T-helper 1 cell treated with Interleukin-12 subunit alpha and Interleukin-12 subunit beta and Interleukin-4 antibody, amounts not matched to agents 30 ng/mL and 1 ng/mL, for 36 hours (primary cell): Measurements from ENCODE around the gene ARID3A. TPM values are rescaled to one million over a fixed set of nuclear protein-coding genes. Genes with fewer than 3 reads are reported as not detected.

Experiments used
- intact Hi-C: fragments of 100-400 bp; cut with micrococcal nuclease; formaldehyde crosslinking; loops from one replicate; pipeline ENCODE4 v1.15.1; 2024
- total RNA-seq: library from RNA; stranded (reverse); gene quantifications from 2 replicates; pipeline ENCODE4 v1.2.3, GENCODE V29; 2022

Gene ARID3A
- total RNA-seq, 1 donor from 2014 or later: 28.9 TPM

DNA sequence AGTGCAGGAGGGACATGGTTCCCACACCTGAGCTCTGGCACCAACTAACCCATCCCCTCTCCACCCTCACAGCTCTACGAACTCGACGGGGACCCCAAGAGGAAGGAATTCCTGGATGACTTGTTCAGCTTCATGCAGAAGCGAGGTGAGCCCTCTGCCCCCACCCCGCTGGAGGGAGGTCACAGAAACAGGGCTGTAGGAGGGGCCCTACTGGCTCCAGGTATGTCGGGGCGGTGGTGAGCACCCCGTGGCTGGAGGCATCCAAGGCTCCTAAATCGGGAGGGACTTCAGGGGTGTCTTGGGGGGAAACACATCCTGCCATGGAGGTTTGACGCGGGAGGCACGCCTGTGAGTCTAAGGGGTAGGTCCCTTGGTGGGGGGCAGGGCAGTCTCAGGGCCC, 34.2 kb downstream of the ARID3A start:
- intact Hi-C loops: no loop called here

DNA sequence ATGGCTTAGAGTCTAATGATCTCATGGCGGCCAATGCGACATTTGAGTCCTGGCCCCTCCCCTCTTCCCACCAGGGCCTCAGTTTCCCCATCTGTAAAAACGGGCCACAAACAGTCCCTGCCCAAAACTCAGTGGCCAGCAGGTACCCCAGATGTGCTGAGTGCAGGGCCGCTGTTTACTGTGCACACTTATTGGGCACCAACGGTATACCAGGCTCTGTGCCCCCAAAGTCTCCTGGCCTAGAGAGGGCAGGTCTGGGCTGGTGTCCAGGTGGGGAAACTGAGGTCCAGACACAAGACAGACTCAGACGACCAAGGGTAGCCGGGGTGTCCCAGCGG, 34.7 kb downstream of the ARID3A start:
- intact Hi-C loops: no loop called here

DNA sequence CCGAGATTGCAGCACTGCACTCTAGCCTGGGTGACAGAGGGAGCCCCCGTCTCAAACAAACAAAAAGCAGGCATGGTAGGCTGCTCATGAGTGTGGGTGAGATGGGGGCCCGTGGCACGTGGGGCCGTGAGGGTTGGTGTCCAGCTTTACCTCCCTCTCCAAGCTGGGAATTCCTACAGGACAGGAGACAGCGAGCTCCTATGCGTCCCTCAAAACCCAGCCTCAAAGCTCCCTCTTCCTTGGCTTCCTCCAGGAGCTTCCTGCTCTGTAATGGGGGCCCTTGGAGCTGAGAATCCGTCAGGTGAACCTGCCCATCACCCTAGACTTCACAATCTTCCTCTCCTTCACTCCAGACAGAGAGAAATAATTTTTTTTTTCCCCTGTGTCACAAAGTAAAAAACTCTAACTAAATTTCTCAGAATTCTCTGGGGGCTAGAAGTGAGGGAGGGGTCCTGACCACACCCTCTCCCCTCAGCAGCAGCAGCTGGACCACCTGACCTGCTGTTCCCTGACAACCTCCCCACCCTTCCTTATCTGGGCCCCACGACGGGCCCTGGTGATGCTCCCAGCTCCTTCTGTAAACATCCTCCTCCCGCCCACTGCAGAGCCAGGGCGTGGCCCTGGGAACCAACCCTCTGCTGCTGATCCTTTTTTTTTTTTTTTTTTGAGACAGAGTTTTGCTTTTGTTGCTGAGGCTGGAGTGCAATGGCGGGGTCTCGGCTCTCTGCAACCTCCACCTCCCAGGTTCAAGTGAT, 36.2 kb downstream of the ARID3A start:
- intact Hi-C loops: no loop called here

DNA sequence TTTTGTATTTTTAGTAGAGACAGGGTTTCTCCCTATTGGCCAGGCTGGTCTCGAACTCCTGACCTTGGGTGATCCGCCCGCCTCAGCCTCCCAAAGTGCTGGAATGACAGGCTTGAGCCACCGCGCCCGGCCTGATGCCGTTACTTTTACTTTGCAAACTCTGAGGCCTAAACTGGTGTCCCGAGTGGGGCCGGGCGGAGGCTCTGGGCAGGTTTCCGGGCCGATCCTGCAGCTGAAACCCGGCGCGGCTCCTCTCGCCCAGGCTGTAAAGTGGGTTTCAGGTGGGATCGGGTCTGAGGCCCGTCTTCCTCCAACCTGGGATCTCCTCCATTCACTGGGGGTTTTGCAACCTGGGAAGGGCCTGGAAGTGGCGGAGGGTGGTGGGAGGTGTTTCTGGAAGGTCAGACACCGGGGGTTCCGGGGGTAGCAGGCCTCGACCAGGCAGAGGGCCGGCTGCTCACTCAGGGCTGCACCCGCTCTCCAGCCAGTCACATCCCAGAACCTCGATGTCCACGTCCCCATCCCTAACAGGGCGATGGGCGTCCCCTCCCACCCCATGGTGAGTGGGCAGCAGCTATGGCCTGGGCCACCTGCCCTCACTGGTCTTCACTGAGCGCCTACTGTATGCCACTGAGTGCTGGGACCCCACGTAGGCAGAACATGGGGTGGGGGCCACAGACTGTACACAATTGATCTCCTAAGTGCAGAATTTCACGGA, 37.0 kb downstream of the ARID3A start:
- intact Hi-C loops: no loop called here

DNA sequence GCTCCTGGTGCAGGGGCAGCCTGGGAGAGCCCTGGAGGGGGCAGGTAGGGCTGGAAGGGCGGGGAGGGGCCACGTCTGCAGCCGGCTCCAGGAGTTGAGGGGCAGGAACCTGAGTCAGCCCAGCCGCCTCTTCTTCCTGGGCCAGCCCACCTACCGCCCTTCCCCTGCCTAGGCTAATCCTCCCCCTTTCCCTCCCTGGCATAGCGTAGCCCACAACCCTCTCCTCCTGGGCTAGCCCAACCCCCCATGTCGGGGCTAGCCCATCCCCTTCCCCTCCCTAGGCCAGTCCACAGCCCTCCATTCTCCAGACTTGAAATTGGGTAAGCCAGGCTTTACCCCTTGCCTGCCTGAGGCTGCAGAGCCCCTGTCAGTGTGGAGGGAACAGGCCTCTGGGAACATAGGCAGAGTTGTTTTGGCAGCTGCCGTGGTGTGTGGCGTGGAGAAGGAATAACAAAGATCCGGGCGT, 37.7 kb downstream of the ARID3A start:
- intact Hi-C loops: no loop called here

DNA sequence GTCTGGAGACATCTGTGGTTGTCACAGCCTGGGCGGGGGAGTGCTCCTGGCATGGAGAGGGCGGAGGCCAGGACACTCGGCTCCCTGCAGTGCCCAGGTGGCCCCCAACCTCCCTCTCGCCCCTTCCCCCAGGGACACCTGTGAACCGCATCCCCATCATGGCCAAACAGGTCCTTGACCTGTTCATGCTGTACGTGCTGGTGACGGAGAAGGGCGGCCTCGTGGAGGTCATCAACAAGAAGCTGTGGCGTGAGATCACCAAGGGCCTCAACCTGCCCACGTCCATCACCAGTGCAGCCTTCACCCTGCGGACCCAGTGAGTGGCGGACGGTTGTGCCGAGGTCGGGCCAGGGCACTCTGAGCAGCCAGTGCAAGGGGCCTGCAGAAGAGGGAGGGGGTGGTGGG, 38.3 kb downstream of the ARID3A start:
- intact Hi-C loops: no loop called here

DNA sequence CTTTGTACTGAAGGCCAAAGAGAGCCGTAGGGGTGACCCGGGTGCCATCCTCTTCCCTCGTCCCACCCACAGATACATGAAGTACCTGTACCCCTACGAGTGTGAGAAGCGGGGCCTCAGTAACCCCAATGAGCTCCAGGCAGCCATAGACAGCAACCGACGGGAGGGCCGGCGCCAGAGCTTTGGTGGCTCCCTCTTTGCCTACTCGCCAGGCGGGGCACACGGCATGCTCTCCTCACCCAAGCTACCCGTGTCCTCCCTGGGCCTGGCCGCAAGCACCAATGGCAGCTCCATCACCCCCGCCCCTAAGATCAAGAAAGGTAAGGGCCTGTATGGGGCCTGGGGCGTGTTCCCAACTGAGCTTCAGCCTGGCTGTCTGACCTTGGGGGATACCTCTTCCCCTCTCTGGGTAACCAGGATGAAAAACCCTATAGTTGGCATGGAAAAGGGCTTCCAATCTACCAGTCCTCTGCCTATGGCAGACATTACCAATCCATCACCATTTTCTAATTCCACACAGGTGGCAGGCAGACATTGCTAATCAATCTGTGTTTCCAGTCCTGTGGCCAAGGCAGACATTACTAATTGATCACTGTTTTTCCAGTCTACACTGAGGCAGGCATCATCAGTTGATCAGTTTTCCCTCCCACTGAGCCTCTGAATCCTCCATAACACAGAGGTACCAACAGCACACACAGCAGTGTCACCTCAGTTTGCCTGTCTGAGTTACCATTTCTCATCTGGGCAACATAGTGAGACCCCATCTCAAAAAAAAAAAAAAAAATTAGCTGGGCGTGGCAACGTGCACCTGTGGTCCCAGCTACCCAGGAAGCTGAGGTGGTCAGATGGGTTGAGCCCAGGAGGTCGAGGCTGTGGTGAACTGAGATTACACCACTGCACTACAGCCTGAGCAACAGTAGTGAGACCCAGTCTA, 39.2 kb downstream of the ARID3A start:
- intact Hi-C loops: no loop called here

DNA sequence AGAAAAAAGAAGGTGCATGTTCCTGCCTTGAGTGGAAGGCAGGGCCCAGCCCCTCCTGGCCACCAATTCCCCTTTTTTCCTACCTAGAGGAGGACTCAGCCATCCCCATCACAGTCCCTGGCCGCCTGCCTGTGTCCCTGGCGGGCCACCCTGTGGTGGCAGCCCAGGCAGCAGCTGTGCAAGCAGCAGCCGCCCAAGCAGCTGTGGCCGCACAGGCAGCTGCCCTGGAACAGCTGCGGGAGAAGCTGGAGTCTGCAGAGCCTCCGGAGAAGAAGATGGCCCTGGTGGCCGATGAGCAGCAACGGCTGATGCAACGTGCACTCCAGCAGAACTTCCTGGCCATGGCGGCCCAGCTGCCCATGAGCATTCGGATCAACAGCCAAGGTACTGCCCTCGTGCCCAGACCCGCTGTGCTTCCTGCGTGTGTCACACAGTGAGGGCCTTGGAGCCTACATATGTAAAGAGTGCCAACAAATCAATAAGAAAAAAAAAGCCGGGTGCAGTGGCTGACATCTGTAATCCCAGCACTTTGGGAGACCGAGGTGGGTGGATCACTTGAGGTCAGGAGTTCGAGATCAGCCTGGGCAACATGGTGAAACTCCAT, 40.8 kb downstream of the ARID3A start:
- intact Hi-C loops: no loop called here

DNA sequence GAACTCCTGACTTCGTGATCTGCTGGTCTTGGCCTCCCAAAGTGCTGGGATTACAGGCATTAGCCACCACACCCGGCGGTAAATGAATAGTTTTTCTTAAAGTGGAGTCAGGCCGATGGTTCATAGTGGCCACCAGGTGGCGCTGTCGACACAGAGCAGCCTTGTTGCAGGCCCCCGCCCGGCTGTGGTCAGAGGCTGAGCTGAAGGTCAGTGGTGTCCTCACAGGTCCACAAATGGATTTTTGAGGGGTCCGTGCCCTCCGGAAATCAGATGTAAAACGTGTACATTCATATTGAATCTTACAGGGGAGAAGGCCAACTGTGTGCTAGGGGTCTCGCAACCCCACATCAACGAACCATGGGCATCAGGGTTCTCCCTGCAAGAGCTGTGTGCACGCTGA, 44.9 kb downstream of the ARID3A start:
- intact Hi-C loops: no loop called here

DNA sequence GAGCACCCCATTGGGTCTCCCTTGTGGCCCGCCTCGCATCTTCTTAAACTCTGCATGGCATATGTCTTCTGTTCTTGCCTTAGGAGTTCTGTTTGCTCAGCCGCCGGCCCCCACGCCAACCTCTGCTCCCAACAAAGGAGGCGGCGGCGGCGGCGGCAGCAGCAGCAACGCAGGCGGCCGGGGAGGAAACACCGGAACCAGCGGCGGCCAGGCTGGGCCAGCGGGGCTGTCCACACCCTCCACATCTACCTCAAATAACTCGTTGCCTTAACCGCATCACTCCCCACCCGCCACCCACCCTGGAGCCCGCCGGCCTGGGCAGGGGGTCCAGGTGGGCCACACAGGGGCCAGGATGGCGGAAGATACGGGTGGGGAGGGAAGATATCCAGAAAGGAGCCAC, 46.0 kb downstream of the ARID3A start:
- intact Hi-C loops: no loop called here

DNA sequence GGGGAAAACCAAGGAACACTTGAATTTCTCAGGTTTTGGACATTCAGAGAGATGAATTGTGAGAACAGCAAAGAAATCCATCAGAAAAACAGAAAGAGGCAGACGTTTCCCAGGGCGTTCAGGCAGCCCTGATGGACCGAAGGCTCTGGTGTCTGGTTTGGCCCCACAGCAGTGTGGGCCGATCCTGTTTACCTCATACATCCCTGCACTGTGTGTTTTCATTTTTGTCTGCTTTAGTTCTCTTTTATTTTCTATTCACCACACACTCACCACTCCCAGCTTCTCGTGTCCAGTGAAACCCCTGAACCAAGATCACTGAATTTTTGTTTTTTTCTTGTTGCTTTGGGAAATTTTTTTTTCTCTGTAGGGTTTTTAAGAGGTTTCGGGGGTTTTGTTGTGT, 46.4 kb downstream of the ARID3A start:
- intact Hi-C loops: no loop called here

DNA sequence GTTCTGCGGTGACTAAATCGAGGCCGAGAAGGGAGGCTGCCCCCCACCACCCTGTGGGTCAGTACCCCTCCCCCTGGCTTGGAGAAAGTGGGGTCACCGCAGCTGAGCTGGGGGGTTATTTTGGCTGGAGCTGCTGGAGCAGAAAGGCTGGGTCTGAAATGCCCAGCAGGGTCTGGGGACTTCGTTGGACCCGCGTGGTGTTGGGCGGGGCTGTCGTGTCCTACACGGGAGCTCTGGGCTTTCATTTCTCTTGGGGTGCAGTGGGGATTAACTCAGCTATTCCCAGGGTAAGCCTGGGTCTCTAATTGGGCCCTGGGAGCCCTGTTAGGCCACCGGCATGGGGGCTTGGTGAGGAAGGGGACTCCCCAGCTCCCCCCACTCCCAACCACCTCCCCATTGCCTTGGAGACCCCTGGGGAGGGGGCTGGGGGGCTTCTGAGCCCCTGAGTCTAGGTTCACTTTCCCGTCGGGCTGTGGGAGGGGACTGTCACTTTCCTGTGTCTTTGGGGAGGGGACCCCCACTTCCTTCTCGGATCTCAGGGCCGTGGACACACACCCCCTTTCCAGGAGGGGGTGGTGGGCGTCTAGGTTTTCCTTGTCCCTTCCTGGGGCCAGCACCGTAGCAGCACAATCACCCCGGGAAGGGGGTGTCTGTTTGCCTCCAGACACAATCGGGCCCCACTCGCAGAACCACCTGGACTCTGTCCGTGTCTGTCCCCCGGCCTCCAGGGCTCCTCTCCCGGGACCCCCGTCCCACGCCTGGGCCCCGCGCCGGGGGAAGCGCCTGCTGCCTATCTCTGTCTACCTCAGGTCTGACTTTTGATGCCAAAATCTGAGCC, 48.1 kb downstream of the ARID3A start:
- intact Hi-C loops: no loop called here

DNA sequence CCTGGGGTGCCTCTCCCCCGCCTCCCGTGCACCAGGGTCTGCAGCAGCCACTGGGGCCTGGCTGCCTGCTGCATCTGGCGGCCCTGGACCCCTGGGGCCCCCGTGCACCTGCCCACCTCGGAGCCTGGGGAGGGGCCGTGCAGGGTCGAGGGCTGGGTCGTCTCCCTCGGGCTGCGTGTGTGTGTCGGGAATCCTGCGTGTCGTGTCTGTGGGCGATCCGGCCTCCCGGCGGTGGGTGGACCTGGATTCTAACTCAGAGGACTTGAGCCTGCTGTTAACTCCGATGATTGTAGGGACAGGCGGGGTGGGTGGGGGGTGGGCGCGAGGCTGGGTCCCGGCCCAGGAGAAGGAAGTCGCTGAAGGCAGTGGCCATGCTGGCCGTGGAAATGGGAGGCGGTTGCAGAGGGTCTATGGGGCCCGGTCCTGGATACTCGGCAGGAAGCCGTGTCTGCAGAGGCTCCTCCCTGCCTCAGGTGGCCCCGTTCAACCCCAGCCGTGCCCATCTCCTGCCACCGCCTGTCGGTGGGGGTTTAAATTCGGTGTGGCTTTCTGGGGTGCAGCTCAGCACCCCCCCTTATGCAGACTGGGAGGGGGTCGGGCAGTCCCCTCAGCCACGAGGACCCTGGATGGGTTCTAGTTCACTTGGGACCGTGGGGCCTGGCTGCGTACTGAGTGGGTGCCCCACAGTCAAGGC, 48.9 kb downstream of the ARID3A start:
- intact Hi-C loops: no loop called here

DNA sequence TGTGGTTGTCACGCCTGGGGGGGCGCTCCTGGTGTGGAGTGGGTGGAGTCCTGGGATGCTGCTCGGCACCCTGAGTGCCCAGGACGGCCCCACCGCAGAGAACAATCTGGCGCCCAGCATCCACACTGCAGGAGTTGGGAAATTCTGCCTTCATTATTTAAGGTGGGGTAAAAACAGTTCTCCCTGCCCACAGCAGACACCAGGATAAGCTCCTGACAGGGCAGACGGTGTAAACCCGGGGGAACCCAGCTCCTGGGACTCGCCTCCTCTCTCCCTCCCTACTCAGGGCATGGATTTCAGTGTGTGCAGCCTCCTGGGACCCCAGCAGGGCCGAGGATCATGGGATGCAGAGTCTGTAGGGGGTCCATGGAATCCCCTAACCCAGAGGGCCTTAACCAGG, 50.6 kb downstream of the ARID3A start:
- intact Hi-C loops: no loop called here

DNA sequence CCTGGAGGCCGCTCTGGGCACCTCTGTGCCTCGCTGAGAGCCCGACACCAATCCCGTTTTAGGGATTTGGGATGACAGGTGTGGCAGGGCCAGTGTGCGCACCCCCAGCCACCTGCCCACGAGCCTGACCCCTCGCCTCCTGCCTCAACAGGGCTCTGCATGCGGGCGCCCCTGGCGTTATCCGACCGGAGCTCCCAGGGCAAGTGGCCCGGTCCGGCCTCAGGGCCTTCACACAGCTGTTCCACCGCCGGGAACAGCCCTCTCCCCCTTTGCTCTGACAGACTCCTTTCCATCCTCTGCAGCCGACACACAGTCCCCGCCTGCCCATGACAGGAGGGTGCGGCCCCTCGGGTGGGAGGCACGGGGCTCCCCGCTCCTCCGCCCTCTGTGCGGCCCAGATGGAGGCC, 51.2 kb downstream of the ARID3A start:
- intact Hi-C loops: no loop called here

DNA sequence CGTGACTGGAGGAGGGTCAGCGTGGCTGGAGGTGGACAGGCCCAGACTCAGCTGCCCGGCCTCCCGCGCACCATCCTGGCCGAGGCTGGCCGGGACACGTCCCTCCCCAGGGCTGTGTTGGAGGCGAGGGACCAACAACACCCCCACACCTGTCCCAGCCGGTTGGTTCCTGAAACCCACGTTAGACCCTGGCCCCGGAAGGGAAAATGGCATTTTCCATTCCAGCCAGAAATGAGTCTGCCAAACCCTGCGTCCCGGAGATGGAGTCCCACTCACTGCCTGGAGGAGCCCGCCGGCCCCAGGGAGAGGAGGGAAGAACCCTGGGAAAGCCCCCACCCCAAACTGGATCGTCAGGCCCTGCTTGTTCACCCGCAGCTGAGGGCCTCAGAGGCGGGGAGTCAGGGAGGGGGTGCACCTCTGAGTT, 53.5 kb downstream of the ARID3A start:
- intact Hi-C loops: no loop called here

DNA sequence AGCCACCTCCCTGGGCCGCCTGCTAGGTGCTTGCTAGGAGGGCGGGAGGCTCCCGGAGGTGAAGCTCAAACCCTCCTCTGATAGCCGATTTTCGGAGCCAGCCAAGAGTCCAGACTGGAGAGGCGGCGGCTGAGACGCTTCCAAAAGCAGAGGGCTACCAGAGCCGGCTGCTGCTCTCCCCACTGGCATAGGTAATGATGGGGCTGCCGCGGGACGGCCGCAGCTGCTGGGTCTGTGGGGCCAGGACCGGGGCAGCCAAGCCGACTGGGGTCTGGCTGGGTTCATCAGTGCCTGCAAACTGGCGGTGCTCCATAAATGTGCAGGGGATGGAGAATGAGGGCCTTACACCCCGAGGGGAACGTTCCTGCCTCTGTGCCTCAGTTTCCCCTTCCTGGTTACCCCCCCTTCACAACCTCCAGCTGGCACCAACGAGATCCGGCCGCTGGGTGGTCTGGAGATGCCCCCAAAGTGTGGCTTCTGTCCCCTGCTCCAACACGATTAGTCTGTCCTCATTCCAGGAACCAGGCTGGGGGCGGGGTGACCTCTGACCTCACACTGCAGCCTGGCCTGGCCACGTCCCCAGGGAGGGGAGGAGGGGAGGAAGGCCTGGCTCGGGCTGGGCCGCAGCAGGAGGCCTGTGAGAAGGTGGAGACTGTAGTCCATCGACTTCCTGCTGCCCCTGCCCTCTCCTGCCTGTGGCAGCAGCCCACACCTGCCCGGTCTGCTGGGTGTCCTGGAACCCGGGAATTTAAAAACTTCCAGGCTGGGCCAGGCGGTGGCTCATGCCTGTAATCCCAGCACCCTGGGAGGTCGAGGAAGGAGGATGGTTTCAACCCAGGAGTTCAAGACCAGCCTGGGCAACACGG, 54.5 kb downstream of the ARID3A start:
- intact Hi-C loops: loop anchor here (5.0 kb wide), 1 partner anchor 208 kb away; no protein-coding TSS in a partner anchor

DNA sequence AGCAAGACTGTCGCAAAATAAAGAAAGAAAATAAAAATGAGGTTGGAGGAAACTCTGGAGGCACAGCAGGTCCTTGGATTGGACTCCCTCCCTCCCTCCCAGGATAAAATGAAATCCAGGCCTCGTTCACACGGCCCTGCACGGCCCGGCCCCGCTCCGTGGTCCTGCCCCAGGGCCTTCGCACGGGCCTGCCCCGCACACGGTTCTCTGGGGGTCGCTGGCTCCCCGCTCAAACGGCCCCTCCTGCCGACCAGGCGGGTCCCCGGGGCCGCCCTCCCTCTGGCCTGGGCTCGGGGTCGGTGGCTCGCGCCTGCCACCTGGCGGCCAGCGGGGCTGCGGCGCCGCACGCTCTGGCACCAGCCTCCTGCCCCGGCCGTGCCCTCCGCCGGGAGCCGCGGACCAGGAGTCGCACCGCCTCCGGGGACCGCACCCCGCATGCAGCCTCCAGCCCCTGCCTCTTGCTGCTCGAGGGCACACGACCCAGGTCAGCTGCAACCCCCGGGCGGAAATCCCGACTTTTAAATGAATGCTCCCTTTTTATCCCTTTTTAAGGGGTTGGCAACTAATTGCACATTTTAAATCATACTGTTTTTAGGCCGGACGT, 56.8 kb downstream of the ARID3A start:
- intact Hi-C loops: loop anchor here (1.0 to 5.0 kb wide), 3 partner anchors 61 to 210 kb away; no protein-coding TSS in a partner anchor
